HG02763 (cell line): ENCODE data around the gene NKAIN4.
A peak's percentile ranks its signal among the peaks of the same experiment; 100 is the strongest.

ENCODE experiments used
- ATAC-seq: cut with Tn5 transposase; IDR thresholded peaks from one replicate; pipeline ENCODE4 v1.9.1; 2021; ENCODE audit warnings: mild to moderate bottlenecking, moderate library complexity; ENCODE audit not compliant: unreplicated experiment

NKAIN4 gene

DNA sequence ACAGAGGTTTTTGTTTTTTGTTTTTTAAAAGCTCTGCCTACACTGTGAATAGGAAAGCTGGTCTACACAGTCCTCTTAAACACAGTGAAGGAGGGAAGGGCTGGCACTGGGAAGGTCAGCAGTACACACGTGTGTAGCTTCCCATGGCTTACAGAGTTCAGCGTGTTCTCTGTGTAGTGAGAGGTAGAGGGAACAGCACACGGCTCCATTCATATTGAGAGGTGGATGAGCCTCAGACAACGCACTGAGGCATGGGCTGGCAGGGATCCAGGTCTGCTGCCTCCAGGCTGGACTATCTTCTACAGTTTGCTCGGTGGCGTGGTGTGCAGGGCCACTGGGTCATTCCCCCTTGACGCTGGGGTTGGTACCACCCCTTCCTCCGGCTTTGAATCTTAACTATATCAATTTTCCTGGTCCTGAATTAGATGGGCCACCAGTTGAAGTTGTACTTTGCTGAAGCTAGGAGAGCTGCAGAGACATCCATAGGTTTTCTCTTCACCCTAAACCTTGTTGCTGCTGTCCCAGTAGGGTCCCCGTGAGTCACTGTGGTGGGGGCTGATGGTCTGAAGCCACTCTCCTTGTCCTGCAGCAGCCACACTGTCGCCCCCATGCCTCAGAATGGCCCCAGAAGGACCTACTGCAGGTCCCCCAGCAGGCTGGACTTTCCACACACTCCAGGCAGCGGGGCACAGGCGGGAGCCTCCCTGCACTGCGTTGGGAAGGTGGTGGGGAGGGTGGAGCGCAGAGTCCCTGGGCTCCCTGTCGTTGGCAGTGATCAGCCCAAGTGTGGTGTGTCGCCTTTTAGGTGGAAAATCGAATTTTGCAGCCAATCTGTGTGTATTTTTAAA is 20.3 kb upstream of the NKAIN4 start:
- ATAC-seq = no peak

- no peak for ATAC-seq
These were observed 19.5 kb upstream of the NKAIN4 start for GRCh38 chr20:63273635-63274380.

GRCh38 chr20:63273059-63273579 is 18.9 kb upstream of the NKAIN4 start:
- no peak for ATAC-seq

GRCh38 chr20:63272105-63273058 is 18.1 kb upstream of the NKAIN4 start, which contains the start of gene ARFGAP1:
Gene ARFGAP1, plus strand, starts transcription at chr20:63272813. Its CDS starts 2,768 bp downstream, at chr20:63275581.
- peak; percentile 84 for ATAC-seq

DNA sequence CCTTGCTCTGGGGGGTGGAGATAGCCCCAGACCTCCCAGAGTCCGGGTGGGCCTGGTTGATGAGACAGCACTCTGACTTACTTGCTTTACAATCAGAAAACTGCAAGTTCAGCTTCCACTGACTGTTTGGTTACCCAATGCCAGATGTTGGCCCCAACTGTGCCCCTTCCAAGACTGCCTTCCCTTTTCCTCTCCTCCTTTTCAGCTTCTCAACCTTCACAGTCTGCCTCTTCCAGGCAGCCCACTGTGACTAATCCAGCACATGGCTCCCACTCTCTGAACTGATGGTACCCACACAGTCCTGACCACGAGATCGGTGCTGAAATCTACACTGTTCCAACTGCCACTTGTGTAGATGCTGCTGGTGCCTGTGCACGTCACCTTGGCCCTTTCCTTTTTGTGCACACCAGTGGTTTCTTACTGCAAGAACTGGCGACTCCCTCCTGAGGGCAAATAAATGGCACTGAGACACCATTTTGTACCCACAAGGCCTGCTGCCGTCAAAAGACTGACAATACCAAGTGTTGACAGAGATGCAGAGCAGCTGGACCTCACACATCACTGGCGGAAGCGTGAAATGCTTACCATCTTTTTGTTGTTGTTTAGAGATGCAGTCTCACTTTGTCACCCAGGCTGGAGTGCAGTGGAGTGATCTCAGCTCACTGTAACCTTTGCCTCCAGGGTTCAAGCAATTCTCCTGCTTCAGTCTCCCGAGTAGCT is 16.5 kb upstream of the NKAIN4 start:
- no peak for ATAC-seq

- no peak for ATAC-seq
These were observed 15.5 kb upstream of the NKAIN4 start for GRCh38 chr20:63269724-63270123.

DNA sequence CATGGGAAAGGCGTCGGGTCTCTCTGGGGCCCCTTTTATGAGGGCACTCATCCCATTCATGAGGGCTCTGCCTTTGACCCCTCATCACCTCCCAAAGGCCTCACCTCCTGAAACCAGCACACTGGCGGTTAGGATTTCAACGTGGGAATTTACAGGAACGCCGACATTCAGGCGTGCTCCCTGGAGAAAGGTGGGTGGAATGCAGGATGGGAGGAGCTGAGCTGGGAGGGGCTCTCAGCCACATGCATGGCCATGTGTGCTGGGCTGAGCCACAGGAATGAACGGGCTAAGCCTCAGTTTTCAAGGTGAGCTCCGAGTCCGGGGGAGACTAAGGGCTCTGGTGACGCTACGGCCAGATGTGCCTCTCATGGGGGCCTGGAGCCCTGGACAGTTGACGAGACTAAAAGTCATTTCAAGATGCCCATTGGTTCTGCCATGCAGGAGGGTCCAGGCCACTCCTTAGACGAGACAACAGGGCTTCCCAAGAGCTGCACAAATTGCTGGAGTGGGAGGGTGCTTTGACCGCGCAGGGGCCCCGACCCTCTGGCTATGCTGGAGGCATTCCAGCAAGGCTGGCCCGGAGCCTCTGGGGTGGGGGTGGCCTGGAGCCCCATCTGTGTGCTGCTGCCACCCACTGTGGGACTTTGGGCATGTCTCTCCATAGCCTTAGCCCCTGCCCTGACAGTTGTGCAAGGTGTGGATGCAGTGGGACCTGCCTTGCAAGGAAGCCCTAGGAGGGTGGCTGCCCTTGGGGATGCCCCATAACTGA is 14.6 kb upstream of the NKAIN4 start:
- no peak for ATAC-seq

DNA sequence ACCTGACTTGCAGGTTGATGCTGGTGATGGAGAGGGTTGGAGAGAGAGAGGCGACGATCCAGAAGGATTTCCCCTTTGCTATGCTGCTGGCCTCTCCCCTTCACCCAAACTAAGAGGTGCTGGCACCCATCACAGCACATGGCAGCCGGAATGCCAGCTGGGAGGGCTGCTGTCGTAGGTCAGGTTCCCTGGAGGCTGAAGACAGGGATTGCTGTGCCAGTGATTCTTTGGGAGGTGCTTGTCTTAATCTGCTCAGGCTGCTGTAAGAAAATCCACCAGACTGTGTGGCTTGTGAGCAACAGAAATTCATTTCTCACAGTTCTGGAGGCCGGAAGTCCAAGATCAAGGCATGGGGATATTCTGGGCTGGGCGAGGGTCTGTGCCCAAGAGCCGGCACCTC is 14.0 kb upstream of the NKAIN4 start:
- ATAC-seq = no peak

DNA sequence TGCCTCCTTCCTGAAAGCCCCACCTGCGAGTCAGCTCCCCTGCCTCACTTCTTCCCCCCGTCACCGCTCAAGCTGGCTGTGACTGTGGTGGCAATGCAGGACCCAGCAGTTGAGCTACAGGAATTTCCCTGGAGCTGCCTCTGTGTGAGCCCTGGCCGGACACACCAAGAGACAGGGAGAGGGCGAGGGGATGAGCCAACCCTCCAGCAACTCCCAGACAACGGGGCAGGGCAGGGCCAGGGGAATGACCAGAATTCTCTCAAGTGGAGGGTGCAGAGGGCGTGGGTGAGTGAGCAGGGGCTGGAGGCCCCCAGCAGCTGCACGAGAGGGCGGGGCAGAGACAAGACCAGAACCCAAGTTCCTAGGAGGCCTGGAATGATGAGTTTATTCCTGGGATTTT is 13.4 kb upstream of the NKAIN4 start:
- ATAC-seq = no peak

DNA sequence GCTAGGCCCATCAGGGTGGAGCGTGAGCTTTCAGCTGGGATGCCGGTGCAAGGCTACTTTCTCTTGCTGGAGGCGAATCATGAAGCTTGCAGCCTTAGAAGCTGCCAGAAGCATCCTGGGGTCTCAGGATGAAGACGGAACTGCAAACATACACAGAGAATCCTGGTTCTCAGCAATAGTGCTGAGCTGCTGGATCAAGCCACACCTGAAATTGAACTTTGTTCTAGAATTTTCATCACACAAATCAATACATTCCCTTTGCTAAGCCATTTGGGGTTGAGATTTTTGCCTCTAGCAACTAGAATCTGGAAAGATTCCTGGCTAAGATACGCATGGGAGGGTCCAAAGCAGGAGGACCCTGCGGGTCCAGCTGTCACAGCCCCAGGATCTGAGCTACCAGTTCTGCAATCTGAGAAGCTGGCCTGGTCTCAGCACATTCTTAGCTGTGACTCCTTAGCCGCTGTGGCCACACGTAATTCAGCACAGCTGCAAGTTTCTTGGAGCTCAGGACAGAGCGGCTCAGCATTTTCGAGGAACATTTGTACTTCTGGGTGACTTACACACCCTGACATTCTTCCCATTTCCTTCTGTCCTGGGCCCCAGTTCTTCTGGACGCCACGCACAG is 11.7 kb upstream of the NKAIN4 start:
- no peak for ATAC-seq

DNA sequence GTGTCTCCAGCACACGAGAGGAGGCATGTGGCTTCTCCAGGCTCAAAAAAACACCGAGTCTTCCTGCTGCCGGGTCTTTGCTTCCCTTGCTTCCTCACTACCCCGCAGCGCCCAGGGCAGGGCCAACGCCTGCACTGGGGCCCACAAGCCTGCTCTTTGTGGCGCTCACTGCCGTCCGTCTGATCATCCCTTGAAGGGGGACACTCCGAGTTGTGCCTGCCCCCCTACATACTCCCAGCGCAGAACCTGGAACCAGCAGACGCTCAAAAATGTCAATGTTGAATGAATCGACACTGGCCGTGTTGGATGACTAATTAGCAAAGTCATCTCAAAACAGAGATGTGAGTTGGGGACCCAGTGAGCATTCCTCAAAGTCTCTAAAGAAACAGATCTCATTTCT is 10.3 kb upstream of the NKAIN4 start:
- ATAC-seq = no peak

- ATAC-seq = no peak
These were observed 9.7 kb upstream of the NKAIN4 start for GRCh38 chr20:63264000-63264399.

- ATAC-seq = no peak
These were observed 8.6 kb upstream of the NKAIN4 start for GRCh38 chr20:63262836-63263235.

DNA sequence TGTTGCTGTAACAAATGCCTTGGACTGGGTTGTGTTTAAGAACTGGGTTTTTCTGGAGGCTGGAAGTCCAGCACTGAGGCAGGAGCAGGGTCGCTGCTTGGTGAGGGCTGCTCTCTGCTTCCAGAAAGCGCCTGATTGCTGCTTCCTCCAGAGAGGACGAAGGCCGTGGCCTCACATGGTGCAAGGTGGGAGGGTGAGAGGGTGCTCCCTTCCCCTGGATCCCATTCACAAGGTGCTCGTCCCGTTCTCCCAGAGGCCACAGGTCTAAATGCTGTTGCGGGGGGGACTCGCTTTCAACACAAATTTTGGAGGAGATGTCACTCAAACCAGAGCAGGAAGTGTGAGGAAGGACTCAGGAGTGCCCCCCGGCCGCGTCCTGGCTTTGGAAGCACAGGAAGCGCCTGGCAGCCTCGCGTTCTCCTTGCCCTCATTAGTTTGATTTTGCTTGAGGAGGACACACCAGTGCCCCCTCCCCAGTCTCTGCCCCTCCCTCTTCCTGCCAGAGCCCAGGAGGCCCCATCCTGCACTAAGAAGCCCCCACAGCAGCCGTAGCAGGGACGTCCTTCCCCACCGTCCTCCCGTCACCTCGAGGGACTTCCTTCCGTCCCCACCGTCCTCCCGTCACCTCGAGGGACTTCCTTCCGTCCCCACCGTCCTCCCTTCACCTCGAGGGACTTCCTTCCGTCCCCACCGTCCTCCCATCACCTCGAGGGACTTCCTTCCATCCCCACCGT is 7.7 kb upstream of the NKAIN4 start:
- no peak for ATAC-seq

GRCh38 chr20:63261060-63261794 is 7.0 kb upstream of the NKAIN4 start:
- ATAC-seq = no peak

DNA sequence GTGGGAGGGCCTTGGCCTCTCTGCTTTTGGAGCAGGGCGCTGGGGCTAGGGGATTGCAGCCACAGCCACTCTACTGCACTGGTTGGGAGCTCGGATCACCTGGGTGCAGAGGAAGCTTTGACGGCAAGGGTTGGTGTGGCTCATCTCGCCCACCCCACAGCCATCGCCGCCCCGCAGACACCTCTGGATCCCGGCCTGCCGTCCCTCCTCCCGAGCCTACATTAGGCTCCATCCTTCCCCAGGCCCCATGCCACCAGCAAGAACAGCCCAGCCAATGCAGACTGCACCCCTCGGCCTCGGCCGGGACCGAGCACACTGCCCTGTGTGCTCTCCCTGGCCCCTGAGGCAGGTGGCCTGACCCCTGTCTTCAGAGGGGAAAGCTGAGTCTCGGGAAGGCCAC is 6.3 kb upstream of the NKAIN4 start:
- no peak for ATAC-seq

- no peak for ATAC-seq
These were observed 5.6 kb upstream of the NKAIN4 start for GRCh38 chr20:63259734-63260460.
